Testis (tissue), 2 donors: ENCODE results near the gene KISS1R.

ENCODE experiments used
- CTCF ChIP-seq, 3 experiments: fragments of 450-650 bp in 2 of 3; fragments of 200-600 bp in 1 of 3; sonication (generic) in 1 of 3; IDR thresholded peaks; one replicate each; pipeline ENCODE4 v1.5.1; 2016 to 2019; ENCODE audit warnings: antibody characterized with exemption in 3 of 3, mild to moderate bottlenecking in 2 of 3, moderate library complexity in 1 of 3
- POLR2A ChIP-seq: fragments of 450-650 bp; IDR thresholded peaks from one replicate; pipeline ENCODE4 v1.6.1; 2017; ENCODE audit warnings: antibody characterized with exemption, mild to moderate bottlenecking, moderate library complexity

- no peak for TF ChIP-seq CTCF (IDR thresholded peaks at IDR 0.05)
- TF ChIP-seq POLR2A = no peak
Observed at GRCh38 chr19:896434-896833, 20.7 kb upstream of the KISS1R start.
